ENCODE measurements around the gene HAND1.

Gene HAND1

GRCh38 chr5:154466671-154467070, 11.4 kb downstream of the HAND1 start:
- Histone ChIP-seq H3K36me3 (ENCODE audit: low read length) (no peaks in the 10 kb centered on the region), H3K79me2 (ENCODE audit: insufficient read depth, low read length) (no peaks in the 10 kb centered on the region), H3K4me2 (ENCODE audit: low read depth, low read length, poor library complexity, severe bottlenecking) (no peak overlapping the region), H3K4me3 (ENCODE audit: insufficient read depth, low read length, poor library complexity, severe bottlenecking) (no peak overlapping the region), H3K9me3 (ENCODE audit: insufficient read depth, low read length) (no peaks in the 10 kb centered on the region), H2AFZ (ENCODE audit: low read depth, low read length, severe bottlenecking) (no peak overlapping the region), H3K9ac (ENCODE audit: low read length) (no peak overlapping the region), H3K27me3 (ENCODE audit: low read length) (no peaks in the 10 kb centered on the region), H3K27ac (ENCODE audit: low read depth, low read length) (no peak overlapping the region), H4K20me1 (ENCODE audit: low read depth, low read length) (no peaks in the 10 kb centered on the region), H3F3A (ENCODE audit: insufficient read depth) (no peaks in the 10 kb centered on the region), H3K9me2 (replicated peaks; ENCODE audit: insufficient read depth, low read length) (no peaks in the 10 kb centered on the region)
- TF ChIP-seq CTCF (IDR thresholded peaks at IDR 0.05; ENCODE audit: insufficient read depth, low read length, poor library complexity, severe bottlenecking) (no peak), EZH2phosphoT487 (conservative IDR thresholded peaks at IDR 0.05; ENCODE audit: low read length) (no peak)

- H3K36me3 ChIP-seq (ENCODE audit: low read length), result no peaks in the 10 kb centered on the region
- no peak overlapping the region for H3K9ac ChIP-seq (ENCODE audit: low read length)
- H2AFZ ChIP-seq (ENCODE audit: low read depth, low read length, severe bottlenecking), result no peak overlapping the region
- TF ChIP-seq EZH2phosphoT487 (conservative IDR thresholded peaks at IDR 0.05; ENCODE audit: low read length) (no peak), CTCF (IDR thresholded peaks at IDR 0.05; ENCODE audit: insufficient read depth, low read length, poor library complexity, severe bottlenecking) (no peak)
- H3K79me2 ChIP-seq (ENCODE audit: insufficient read depth, low read length), result no peaks in the 10 kb centered on the region
- no peak overlapping the region for H3K4me2 ChIP-seq (ENCODE audit: low read depth, low read length, poor library complexity, severe bottlenecking)
- no peaks in the 10 kb centered on the region for H4K20me1 ChIP-seq (ENCODE audit: low read depth, low read length)
- H3K27ac ChIP-seq (ENCODE audit: low read depth, low read length), result no peak overlapping the region
- no peaks in the 10 kb centered on the region for H3K9me3 ChIP-seq (ENCODE audit: insufficient read depth, low read length)
- H3F3A ChIP-seq (ENCODE audit: insufficient read depth), result no peaks in the 10 kb centered on the region
- no peak overlapping the region for H3K4me3 ChIP-seq (ENCODE audit: insufficient read depth, low read length, poor library complexity, severe bottlenecking)
- H3K9me2 ChIP-seq (replicated peaks; ENCODE audit: insufficient read depth, low read length), result no peaks in the 10 kb centered on the region
- no peaks in the 10 kb centered on the region for H3K27me3 ChIP-seq (ENCODE audit: low read length)
Measured at GRCh38 chr5:154466147-154466546, 11.9 kb downstream of the HAND1 start.

- H3K27me3 ChIP-seq (ENCODE audit: low read length), result no peaks in the 10 kb centered on the region
- no peaks in the 10 kb centered on the region for H3K36me3 ChIP-seq (ENCODE audit: low read length)
- H3K9me2 ChIP-seq (replicated peaks; ENCODE audit: insufficient read depth, low read length), result no peaks in the 10 kb centered on the region
- no peak overlapping the region for H3K27ac ChIP-seq (ENCODE audit: low read depth, low read length)
- no peaks in the 10 kb centered on the region for H4K20me1 ChIP-seq (ENCODE audit: low read depth, low read length)
- no peaks in the 10 kb centered on the region for H3K79me2 ChIP-seq (ENCODE audit: insufficient read depth, low read length)
- no peaks in the 10 kb centered on the region for H3F3A ChIP-seq (ENCODE audit: insufficient read depth)
- no peak overlapping the region for H3K9ac ChIP-seq (ENCODE audit: low read length)
- H2AFZ ChIP-seq (ENCODE audit: low read depth, low read length, severe bottlenecking), result no peak overlapping the region
- H3K4me2 ChIP-seq (ENCODE audit: low read depth, low read length, poor library complexity, severe bottlenecking), result no peak overlapping the region
- TF ChIP-seq CTCF (IDR thresholded peaks at IDR 0.05; ENCODE audit: insufficient read depth, low read length, poor library complexity, severe bottlenecking) (no peak), EZH2phosphoT487 (conservative IDR thresholded peaks at IDR 0.05; ENCODE audit: low read length) (no peak)
- no peak overlapping the region for H3K4me3 ChIP-seq (ENCODE audit: insufficient read depth, low read length, poor library complexity, severe bottlenecking)
- H3K9me3 ChIP-seq (ENCODE audit: insufficient read depth, low read length), result no peaks in the 10 kb centered on the region
Measured at GRCh38 chr5:154465169-154465568, 12.9 kb downstream of the HAND1 start.
